ENCODE data around the gene ACAN. TPM values are rescaled to one million over a fixed set of nuclear protein-coding genes. Genes with fewer than 3 reads are reported as not detected.

ACAN gene
- total and polyA plus RNA-seq, 2 of the 8 experiments (the other 6 are each of a cell fraction or from before 2014, with no cell fraction given): 0.71 to 0.73 TPM

DNA sequence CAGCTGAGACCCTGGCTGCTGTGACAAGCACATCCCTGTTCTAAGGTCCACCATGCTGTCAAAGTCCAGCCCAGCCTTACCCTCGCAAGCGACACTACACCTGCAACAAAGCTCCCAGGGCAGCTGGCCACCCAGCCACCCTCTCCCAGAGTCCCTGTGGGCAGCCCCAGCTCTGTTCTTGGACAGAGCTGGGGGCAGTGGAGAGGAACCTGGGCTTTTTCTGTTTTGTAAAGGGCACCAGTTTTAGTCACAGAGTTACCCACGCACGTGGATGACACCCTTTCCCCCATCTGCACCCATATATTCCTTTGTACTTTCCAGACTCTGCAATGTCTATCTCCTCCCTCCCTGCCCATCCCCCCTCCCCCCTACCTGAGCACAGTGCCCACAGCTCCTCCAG lies 38.9 kb downstream of the ACAN start (continued):
- TF ChIP-seq, protein P1, sequence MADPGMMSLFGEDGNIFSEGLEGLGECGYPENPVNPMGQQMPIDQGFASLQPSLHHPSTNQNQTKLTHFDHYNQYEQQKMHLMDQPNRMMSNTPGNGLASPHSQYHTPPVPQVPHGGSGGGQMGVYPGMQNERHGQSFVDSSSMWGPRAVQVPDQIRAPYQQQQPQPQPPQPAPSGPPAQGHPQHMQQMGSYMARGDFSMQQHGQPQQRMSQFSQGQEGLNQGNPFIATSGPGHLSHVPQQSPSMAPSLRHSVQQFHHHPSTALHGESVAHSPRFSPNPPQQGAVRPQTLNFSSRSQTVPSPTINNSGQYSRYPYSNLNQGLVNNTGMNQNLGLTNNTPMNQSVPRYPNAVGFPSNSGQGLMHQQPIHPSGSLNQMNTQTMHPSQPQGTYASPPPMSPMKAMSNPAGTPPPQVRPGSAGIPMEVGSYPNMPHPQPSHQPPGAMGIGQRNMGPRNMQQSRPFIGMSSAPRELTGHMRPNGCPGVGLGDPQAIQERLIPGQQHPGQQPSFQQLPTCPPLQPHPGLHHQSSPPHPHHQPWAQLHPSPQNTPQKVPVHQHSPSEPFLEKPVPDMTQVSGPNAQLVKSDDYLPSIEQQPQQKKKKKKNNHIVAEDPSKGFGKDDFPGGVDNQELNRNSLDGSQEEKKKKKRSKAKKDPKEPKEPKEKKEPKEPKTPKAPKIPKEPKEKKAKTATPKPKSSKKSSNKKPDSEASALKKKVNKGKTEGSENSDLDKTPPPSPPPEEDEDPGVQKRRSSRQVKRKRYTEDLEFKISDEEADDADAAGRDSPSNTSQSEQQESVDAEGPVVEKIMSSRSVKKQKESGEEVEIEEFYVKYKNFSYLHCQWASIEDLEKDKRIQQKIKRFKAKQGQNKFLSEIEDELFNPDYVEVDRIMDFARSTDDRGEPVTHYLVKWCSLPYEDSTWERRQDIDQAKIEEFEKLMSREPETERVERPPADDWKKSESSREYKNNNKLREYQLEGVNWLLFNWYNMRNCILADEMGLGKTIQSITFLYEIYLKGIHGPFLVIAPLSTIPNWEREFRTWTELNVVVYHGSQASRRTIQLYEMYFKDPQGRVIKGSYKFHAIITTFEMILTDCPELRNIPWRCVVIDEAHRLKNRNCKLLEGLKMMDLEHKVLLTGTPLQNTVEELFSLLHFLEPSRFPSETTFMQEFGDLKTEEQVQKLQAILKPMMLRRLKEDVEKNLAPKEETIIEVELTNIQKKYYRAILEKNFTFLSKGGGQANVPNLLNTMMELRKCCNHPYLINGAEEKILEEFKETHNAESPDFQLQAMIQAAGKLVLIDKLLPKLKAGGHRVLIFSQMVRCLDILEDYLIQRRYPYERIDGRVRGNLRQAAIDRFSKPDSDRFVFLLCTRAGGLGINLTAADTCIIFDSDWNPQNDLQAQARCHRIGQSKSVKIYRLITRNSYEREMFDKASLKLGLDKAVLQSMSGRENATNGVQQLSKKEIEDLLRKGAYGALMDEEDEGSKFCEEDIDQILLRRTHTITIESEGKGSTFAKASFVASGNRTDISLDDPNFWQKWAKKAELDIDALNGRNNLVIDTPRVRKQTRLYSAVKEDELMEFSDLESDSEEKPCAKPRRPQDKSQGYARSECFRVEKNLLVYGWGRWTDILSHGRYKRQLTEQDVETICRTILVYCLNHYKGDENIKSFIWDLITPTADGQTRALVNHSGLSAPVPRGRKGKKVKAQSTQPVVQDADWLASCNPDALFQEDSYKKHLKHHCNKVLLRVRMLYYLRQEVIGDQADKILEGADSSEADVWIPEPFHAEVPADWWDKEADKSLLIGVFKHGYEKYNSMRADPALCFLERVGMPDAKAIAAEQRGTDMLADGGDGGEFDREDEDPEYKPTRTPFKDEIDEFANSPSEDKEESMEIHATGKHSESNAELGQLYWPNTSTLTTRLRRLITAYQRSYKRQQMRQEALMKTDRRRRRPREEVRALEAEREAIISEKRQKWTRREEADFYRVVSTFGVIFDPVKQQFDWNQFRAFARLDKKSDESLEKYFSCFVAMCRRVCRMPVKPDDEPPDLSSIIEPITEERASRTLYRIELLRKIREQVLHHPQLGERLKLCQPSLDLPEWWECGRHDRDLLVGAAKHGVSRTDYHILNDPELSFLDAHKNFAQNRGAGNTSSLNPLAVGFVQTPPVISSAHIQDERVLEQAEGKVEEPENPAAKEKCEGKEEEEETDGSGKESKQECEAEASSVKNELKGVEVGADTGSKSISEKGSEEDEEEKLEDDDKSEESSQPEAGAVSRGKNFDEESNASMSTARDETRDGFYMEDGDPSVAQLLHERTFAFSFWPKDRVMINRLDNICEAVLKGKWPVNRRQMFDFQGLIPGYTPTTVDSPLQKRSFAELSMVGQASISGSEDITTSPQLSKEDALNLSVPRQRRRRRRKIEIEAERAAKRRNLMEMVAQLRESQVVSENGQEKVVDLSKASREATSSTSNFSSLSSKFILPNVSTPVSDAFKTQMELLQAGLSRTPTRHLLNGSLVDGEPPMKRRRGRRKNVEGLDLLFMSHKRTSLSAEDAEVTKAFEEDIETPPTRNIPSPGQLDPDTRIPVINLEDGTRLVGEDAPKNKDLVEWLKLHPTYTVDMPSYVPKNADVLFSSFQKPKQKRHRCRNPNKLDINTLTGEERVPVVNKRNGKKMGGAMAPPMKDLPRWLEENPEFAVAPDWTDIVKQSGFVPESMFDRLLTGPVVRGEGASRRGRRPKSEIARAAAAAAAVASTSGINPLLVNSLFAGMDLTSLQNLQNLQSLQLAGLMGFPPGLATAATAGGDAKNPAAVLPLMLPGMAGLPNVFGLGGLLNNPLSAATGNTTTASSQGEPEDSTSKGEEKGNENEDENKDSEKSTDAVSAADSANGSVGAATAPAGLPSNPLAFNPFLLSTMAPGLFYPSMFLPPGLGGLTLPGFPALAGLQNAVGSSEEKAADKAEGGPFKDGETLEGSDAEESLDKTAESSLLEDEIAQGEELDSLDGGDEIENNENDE (IDR thresholded peaks at IDR 0.05; ENCODE audit: insufficient replicate concordance, low read length): no peak
- TF ChIP-seq GABPA (IDR thresholded peaks at IDR 0.05; ENCODE audit: borderline replicate concordance, insufficient read depth, low read length) (no peak), CTBP2 (IDR thresholded peaks at IDR 0.05; ENCODE audit: borderline replicate concordance, insufficient read depth, insufficient read length, low read length) (no peak), SUZ12 (IDR thresholded peaks at IDR 0.05; ENCODE audit: low read length) (no peak), KDM5A (IDR thresholded peaks at IDR 0.05; ENCODE audit: low read length) (no peak), TAF7 (optimal IDR thresholded peaks at IDR 0.05; ENCODE audit: borderline replicate concordance, low read depth, low read length) (no peak)
